ENCODE results near the gene ZNF503. TPM values are rescaled to one million over a fixed set of nuclear protein-coding genes. Genes with fewer than 3 reads are reported as not detected.

ZNF503 gene
- total RNA-seq, 3 donors from 2014 or later = 3.7 to 32.3 (median 6.1) TPM

GRCh38 chr10:75448166-75448565 lies 46.6 kb upstream of the ZNF503 start:
- DNase-seq = no peak
- TF ChIP-seq CTCF (IDR thresholded peaks at IDR 0.05) = no peak
- H3K36me3 ChIP-seq (ENCODE audit: low read depth) = no peaks in the 10 kb centered on the region
- H3K9me3 ChIP-seq = peaks cover 6% of the 10 kb centered on the region
- peak; percentile 56 for ATAC-seq
- intact Hi-C loops (cut with DNase I, micrococcal nuclease) = no loop called here
- no peak overlapping the region for H3K4me3 ChIP-seq
- H3K4me1 ChIP-seq (ENCODE audit: low read depth) = peaks cover 20% of the 10 kb centered on the region

GRCh38 chr10:75446508-75446907 lies 44.9 kb upstream of the ZNF503 start:
- Histone ChIP-seq H3K9me3 (peaks cover 6% of the 10 kb centered on the region), H3K4me1 (ENCODE audit: low read depth) (peaks cover 20% of the 10 kb centered on the region), H3K36me3 (ENCODE audit: low read depth) (no peaks in the 10 kb centered on the region), H3K4me3 (no peak overlapping the region)
- DNase-seq = no peak
- no peak for TF ChIP-seq CTCF (IDR thresholded peaks at IDR 0.05)
- ATAC-seq = no peak
- intact Hi-C loops (cut with DNase I, micrococcal nuclease) = no loop called here

GRCh38 chr10:75444781-75445386 lies 43.3 kb upstream of the ZNF503 start:
- TF ChIP-seq CTCF (IDR thresholded peaks at IDR 0.05) = no peak
- Histone ChIP-seq H3K36me3 (ENCODE audit: low read depth) (no peaks in the 10 kb centered on the region), H3K4me1 (ENCODE audit: low read depth) (peaks cover 20% of the 10 kb centered on the region), H3K9me3 (peaks cover 6% of the 10 kb centered on the region), H3K4me3 (no peak overlapping the region)
- no peak for ATAC-seq
- intact Hi-C loops (cut with DNase I, micrococcal nuclease) = no loop called here
- DNase-seq = no peak

- Histone ChIP-seq H3K36me3 (ENCODE audit: low read depth) (no peaks in the 10 kb centered on the region), H3K4me3 (no peak overlapping the region), H3K4me1 (ENCODE audit: low read depth) (peaks cover 10% of the 10 kb centered on the region), H3K9me3 (peaks cover 6% of the 10 kb centered on the region)
- DNase-seq = no peak
- intact Hi-C loops (cut with DNase I, micrococcal nuclease) = no loop called here
- no peak for TF ChIP-seq CTCF (IDR thresholded peaks at IDR 0.05)
- no peak for ATAC-seq
Measured at GRCh38 chr10:75443362-75443761, 41.8 kb upstream of the ZNF503 start.

GRCh38 chr10:75441682-75442081 lies 40.1 kb upstream of the ZNF503 start:
- Histone ChIP-seq H3K36me3 (ENCODE audit: low read depth) (no peaks in the 10 kb centered on the region), H3K4me3 (no peak overlapping the region), H3K4me1 (ENCODE audit: low read depth) (no peaks in the 10 kb centered on the region), H3K9me3 (peaks cover 6% of the 10 kb centered on the region)
- TF ChIP-seq CTCF (IDR thresholded peaks at IDR 0.05) = no peak
- ATAC-seq (no peak), DNase-seq (no peak)
- intact Hi-C loops (cut with DNase I, micrococcal nuclease) = no loop called here

GRCh38 chr10:75441196-75441595 lies 39.6 kb upstream of the ZNF503 start:
- intact Hi-C loops (cut with DNase I, micrococcal nuclease) = no loop called here
- no peak for TF ChIP-seq CTCF (IDR thresholded peaks at IDR 0.05)
- Histone ChIP-seq H3K9me3 (peaks cover 6% of the 10 kb centered on the region), H3K4me1 (ENCODE audit: low read depth) (no peaks in the 10 kb centered on the region), H3K36me3 (ENCODE audit: low read depth) (no peaks in the 10 kb centered on the region), H3K4me3 (no peak overlapping the region)
- ATAC-seq (peak; percentile 61), DNase-seq (no peak)
